Spinal cord (tissue), 10 donors: Measurements from ENCODE around the gene CYSRT1. TPM values are rescaled to one million over a fixed set of nuclear protein-coding genes. Genes with fewer than 3 reads are reported as not detected.

ENCODE experiments used
- DNase-seq, 6 donors: peaks; one replicate each; pipeline versions ENCODE4 v3.0.0 to v3.0.0-alpha.2; 2013 to 2015; ENCODE audit warnings: low spot score in 6 of 6, low read depth in 4 of 6
- H3K27ac ChIP-seq: one replicate; pipeline ENCODE4 v1.5.1; 2013; ENCODE audit warnings: low read depth, low read length, control low read depth
- H3K27me3 ChIP-seq: one replicate; pipeline ENCODE4 v1.6.1; 2013; ENCODE audit warnings: low read length; ENCODE audit not compliant: control insufficient read depth, insufficient read depth
- H3K36me3 ChIP-seq: one replicate; pipeline ENCODE4 v1.6.1; 2013; ENCODE audit warnings: low read length; ENCODE audit not compliant: control insufficient read depth, insufficient read depth
- H3K4me1 ChIP-seq: one replicate; pipeline ENCODE4 v1.6.1; 2013; ENCODE audit warnings: low read length; ENCODE audit not compliant: control insufficient read depth, insufficient read depth
- H3K4me3 ChIP-seq: one replicate; pipeline ENCODE4 v1.5.1; 2013; ENCODE audit warnings: low read depth, low read length, control low read depth
- H3K9me3 ChIP-seq: one replicate; pipeline ENCODE4 v1.6.1; 2013; ENCODE audit warnings: low read length; ENCODE audit not compliant: control insufficient read depth, insufficient read depth
- WGBS: methylation state at CpG from one replicate; pipeline ENCODE4 v1.1.5; 2013; ENCODE audit warnings: missing lambda C conversion rate; ENCODE audit not compliant: insufficient coverage; 5-methylcytosine and 5-hydroxymethylcytosine counted together
- polyA plus RNA-seq, 2 donors: library from polyadenylated mRNA; unstranded; fragments of 120-200 nt; gene quantifications; one replicate each; pipeline ENCODE4 v1.2.1, GENCODE V29; 2013; ENCODE audit not compliant: insufficient read length in 2 of 2
- total RNA-seq, 2 donors: library from RNA; depleted of rRNA in 1 of 2; stranded (reverse); fragments of 120-200 nt in 1 of 2; fragments of >200 nt in 1 of 2; gene quantifications; one replicate each; pipeline versions ENCODE4 v1.2.3 to v1.2.4, GENCODE V29; 2013 to 2014
- donor health status: healthy.

The CYSRT1 gene
- total and polyA plus RNA-seq, 4 donors: 0.69 to 4.5 (median 2.2) TPM

DNA sequence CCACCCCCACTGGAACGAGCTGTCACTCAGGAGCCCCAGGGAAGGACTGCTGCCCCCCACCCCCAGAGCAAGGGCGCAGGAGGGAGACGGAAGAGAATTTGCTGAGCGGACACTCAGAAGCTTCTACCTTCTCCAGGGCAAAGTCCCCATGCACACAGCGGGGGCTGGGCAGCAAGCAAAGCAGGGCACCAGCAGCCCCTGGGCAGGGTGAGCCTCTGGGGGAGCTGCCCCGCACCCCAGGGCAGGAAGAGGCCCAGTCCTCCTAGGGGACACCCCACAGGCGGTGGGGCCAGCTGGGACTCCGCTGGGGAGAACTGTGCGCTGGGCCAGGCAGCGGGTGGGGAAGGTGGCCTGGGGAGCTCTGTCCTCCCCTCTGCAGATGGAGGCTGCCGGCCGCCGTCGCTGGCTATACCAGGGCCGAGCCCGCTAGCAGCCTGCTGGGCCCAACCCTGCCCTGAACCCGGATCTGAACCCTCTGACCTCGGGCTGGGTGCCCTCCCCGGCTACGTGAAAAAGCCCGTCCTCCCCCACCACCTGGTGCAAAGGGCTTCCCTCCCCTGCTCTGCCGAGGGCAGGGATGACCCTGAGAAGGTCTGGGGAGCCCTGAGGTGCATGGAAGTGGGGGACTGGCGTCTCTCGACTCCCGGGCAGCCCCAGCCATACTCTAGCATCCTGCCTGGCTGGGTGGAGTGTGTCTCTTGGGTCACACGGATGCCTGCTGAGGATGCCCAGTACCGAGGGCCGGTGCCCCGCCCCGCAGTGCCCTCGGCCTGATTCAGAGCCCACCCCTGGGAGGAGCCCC is 5.1 kb downstream of the CYSRT1 start:
- no peak overlapping the region for H3K4me3 ChIP-seq
- H3K9me3 ChIP-seq: no peaks in the 10 kb centered on the region
- no peak for DNase-seq
- 57% methylated on average over 27 of the region's 31 CpGs for WGBS
- H3K27me3 ChIP-seq: no peaks in the 10 kb centered on the region
- H3K36me3 ChIP-seq: peaks cover 9% of the 10 kb centered on the region
- H3K4me1 ChIP-seq: peaks cover 8% of the 10 kb centered on the region
- H3K27ac ChIP-seq: no peak overlapping the region

DNA sequence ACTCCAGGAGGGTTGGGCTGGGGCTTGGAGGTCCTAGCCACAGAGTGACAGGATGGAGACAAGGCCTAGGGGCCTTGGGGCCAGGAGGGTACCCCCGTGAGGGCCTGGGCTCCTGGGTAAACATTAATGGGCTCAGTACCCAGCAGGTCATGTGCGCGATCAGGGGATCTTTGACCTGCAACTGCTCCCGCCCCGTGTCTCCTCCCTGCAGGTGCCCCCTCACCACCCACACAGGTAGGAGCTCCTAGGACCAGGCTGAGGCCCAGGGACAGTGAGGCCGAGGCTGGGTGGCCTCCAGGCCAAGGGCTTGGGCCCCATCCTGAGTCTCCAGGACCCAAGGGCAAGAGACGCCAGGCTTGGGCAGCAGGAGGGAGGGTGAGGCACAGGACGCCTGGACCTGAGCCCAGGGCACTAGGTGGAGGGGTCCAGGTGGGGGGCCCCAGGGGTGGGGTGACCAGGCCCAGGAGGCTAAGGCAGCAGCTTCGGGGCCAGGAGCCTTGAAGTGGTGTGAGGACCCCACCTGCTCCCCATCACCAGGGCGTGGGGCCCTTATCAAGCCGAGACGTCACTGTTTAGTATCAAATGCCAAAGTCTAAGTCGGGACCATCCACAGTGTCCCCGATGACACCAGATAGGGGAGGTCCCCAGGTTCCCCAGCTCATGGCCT is 5.9 kb downstream of the CYSRT1 start, which contains the start of gene SLC34A3:
Gene SLC34A3 (plus strand): TSS at position 197 of the 667 bp plus-strand sequence. CDS start 802 bp downstream, outside the sequence.
- H3K27ac ChIP-seq: no peak within 1 kb of the TSS
- H3K9me3 ChIP-seq: no peaks in the 10 kb centered on the region
- 79% methylated on average over 14 of the region's 14 CpGs for WGBS
- H3K4me1 ChIP-seq: peaks cover 15% of the 10 kb centered on the region
- peaks cover 16% of the 10 kb centered on the region for H3K36me3 ChIP-seq
- H3K4me3 ChIP-seq: no peak within 1 kb of the TSS
- no peaks in the 10 kb centered on the region for H3K27me3 ChIP-seq
- DNase-seq: no peak

DNA sequence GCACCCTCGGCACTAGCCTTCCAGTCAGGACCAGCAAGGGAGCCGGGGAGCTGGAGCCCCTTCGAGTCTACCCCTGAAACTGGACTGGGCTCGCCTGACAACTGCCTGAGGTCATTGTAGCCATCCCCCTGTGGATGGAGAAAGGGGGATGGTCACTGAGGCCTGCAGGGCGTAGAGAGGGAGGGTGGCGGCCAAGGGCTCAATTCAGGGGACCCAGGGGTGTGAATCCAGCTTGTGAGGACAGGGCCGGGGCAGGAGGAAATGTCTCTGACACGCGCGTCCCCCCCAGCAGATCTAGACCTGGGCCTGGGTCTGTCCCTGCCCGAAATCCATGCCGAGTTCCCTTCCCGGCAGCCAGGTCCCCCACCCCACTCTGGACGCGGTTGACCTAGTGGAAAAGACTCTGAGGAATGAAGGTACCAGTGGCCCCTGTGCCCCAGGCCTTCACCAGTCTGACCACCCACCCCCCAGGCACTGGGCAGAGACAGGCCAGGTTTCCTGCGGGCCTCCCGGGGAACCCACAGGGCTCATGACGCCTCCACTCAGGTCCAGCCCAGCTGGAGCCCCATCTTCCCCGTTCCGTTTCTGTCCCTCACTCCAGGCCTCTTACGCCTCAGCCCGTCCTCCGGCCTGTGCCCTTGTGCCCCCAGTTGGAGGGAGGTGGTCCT is 6.5 kb downstream of the CYSRT1 start:
- Histone ChIP-seq H3K4me1 (peaks cover 21% of the 10 kb centered on the region), H3K27me3 (no peaks in the 10 kb centered on the region)
- WGBS: 93% methylated on average over 15 of the region's 23 CpGs

DNA sequence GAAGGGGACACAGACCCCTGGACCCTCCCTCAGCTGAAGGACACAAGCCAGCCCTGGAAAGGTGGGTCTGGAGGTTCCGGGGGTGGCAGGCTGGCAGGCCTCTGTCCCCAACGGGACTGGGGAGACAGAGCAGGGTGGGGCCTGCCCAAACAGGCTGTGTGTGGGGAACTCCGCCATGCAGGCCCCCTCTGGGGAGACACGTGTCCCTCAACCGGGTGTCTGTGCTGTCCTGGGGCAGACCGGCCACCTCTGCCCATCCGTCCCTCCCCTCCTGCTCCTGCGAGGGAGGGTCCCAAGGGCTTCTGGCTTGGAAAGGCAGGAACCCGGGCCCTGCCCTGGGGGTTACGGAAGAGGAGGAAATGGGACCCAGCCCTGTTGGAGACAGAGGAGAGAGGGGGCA is 7.1 kb downstream of the CYSRT1 start:
- H3K27me3 ChIP-seq: no peaks in the 10 kb centered on the region
- H3K9me3 ChIP-seq: no peaks in the 10 kb centered on the region
- DNase-seq: no peak
- H3K27ac ChIP-seq: no peak overlapping the region
- peaks cover 27% of the 10 kb centered on the region for H3K4me1 ChIP-seq
- H3K36me3 ChIP-seq: peaks cover 27% of the 10 kb centered on the region
- no peak overlapping the region for H3K4me3 ChIP-seq
- WGBS: 84% methylated on average over 5 of the region's 10 CpGs

More for the DNA sequence above, 6.5 kb downstream of the CYSRT1 start:
- DNase-seq: no peak
- Histone ChIP-seq H3K9me3 (no peaks in the 10 kb centered on the region), H3K4me3 (no peak overlapping the region), H3K36me3 (peaks cover 21% of the 10 kb centered on the region), H3K27ac (no peak overlapping the region)

DNA sequence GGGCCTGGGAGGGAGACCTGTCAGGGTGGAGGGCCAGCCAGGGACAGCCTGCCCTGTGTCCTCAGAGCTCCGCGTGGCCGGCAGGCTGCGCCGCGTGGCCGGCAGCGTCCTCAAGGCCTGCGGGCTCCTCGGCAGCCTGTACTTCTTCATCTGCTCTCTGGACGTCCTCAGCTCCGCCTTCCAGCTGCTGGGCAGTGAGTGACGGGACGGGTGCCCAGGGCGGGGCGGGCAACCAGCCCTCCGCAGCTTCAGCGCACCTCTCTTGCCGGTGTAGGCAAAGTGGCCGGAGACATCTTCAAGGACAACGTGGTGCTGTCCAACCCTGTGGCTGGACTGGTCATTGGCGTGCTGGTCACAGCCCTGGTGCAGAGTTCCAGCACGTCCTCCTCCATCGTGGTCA is 7.5 kb downstream of the CYSRT1 start:
- no peak for DNase-seq
- H3K4me1 ChIP-seq: peaks cover 27% of the 10 kb centered on the region
- H3K27ac ChIP-seq: no peak overlapping the region
- H3K27me3 ChIP-seq: no peaks in the 10 kb centered on the region
- H3K4me3 ChIP-seq: no peak overlapping the region
- WGBS: 80% methylated on average over 24 of the region's 24 CpGs
- no peaks in the 10 kb centered on the region for H3K9me3 ChIP-seq
- H3K36me3 ChIP-seq: peaks cover 28% of the 10 kb centered on the region

DNA sequence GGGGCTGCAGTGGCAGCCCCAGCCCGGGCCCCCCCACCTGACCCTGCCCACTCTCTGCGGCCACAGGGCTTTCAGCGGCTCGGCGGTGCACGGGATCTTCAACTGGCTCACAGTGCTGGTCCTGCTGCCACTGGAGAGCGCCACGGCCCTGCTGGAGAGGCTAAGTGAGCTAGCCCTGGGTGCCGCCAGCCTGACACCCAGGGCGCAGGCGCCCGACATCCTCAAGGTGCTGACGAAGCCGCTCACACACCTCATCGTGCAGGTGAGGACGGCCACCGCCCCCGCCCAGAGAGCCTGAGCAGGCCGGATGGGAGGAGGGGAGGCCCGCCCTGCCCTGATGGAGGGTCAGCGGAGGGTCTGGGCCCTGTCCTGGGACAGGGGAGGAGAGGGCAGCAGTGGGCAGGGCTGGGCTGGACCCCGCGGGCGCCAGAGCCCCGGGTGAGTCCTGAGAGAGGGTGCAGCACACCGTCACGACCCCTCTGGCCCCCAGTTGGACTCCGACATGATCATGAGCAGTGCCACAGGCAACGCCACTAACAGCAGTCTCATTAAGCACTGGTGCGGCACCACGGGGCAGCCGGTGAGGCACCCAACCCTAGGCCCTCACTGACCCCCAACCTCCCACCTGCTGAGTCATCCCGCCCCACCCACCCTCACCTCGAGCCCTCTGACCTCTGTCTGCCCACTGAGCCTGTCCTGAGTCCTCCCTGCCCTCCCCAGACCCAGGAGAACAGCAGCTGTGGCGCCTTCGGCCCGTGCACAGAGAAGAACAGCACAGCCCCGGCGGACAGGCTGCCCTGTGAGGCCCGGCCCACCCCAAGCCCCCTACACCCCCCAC is 8.4 kb downstream of the CYSRT1 start:
- Histone ChIP-seq H3K27me3 (no peaks in the 10 kb centered on the region), H3K4me1 (peaks cover 33% of the 10 kb centered on the region)
- WGBS: 82% methylated on average over 35 of the region's 40 CpGs

DNA sequence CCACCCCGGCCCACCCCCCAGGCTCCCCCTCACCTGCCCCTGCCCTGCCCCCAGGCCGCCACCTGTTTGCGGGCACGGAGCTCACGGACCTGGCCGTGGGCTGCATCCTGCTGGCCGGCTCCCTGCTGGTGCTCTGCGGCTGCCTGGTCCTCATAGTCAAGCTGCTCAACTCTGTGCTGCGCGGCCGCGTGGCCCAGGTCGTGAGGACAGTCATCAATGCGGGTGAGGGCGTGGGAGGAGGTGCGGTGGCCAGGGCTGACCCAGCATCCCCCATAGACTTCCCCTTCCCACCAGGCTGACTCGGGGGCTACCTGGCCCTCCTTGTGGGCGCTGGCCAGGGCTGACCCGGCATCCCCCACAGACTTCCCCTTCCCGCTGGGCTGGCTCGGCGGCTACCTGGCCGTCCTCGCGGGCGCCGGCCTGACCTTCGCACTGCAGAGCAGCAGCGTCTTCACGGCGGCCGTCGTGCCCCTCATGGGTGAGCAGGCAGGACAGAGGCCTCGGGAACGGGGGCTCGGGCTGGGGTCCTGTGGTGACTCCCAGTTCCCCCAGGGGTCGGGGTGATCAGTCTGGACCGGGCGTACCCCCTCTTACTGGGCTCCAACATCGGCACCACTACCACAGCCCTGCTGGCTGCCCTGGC is 9.2 kb downstream of the CYSRT1 start:
- WGBS: 62% methylated on average over 37 of the region's 40 CpGs
- Histone ChIP-seq H3K36me3 (peaks cover 43% of the 10 kb centered on the region), H3K4me1 (peaks cover 42% of the 10 kb centered on the region), H3K27me3 (no peaks in the 10 kb centered on the region), H3K27ac (no peak overlapping the region), H3K4me3 (no peak overlapping the region), H3K9me3 (no peaks in the 10 kb centered on the region)
- no peak for DNase-seq

More for the DNA sequence above, 8.4 kb downstream of the CYSRT1 start:
- Histone ChIP-seq H3K36me3 (peaks cover 36% of the 10 kb centered on the region), H3K9me3 (no peaks in the 10 kb centered on the region), H3K4me3 (no peak overlapping the region), H3K27ac (no peak overlapping the region)
- DNase-seq: no peak

DNA sequence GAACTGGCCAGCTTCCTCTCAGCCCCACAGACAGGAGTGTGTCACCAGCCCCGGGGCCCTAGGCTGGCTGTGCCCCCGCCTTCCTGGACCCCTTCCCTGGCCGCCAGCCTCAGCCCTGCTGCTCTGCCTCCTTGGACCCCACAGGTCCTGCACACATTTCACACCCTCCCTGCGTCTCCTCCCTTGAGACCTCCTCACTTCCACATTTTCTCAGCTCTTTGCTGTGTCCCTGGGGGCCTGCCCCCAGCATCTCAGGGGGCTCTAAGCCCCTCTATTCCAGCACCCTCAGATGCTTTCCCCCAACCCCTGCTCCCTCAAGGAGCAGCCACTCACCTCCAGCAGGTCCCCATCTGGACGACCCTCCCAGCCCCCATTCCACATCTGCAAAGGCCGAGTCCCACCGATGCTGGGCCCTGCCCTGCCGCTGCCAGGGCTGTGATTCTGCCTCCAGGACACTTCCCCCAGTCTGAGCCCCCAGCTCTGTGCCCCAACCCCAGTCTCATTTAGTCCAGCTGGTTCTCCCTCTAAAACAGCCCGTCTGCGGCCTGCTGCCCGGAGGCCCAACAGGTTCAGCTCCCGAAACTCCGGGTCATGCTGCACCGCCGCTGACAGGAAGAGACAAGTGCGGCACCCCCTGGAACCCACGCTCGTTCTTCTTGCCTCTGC is 9.9 kb downstream of the CYSRT1 start:
- no peak for DNase-seq
- no peak overlapping the region for H3K27ac ChIP-seq
- H3K9me3 ChIP-seq: no peaks in the 10 kb centered on the region
- H3K4me1 ChIP-seq: peaks cover 49% of the 10 kb centered on the region
- 82% methylated on average over 17 of the region's 18 CpGs for WGBS
- H3K27me3 ChIP-seq: no peaks in the 10 kb centered on the region
- H3K36me3 ChIP-seq: peaks cover 43% of the 10 kb centered on the region
- H3K4me3 ChIP-seq: no peak overlapping the region
